IMR-90 (cell line): ENCODE data around the gene PARP1.

Source experiments
- BHLHE40 ChIP-seq: fragments of 150-350 bp; IDR thresholded peaks from 2 replicates; pipeline ENCODE4 v1.6.1; 2016; ENCODE audit warnings: mild to moderate bottlenecking, low read depth, low read length
- CEBPB ChIP-seq: IDR thresholded peaks from 2 replicates; pipeline ENCODE4 v1.6.1; 2012; ENCODE audit warnings: low read depth, low read length, improper control_type of control experiment
- CHD1 ChIP-seq: IDR thresholded peaks from 2 replicates; pipeline ENCODE4 v1.6.1; 2012; ENCODE audit warnings: low read depth, low read length, improper control_type of control experiment
- MAFK ChIP-seq: IDR thresholded peaks from 2 replicates; pipeline ENCODE4 v1.6.1; 2012; ENCODE audit warnings: low read depth, low read length, improper control_type of control experiment
- MAZ ChIP-seq: IDR thresholded peaks from 2 replicates; pipeline ENCODE4 v1.6.1; 2012; ENCODE audit warnings: low read depth, mild to moderate bottlenecking, low read length, improper control_type of control experiment, moderate library complexity, borderline replicate concordance
- MXI1 ChIP-seq: IDR thresholded peaks from 2 replicates; pipeline ENCODE4 v1.6.1; 2012; ENCODE audit warnings: low read depth, mild to moderate bottlenecking, low read length, moderate library complexity, borderline replicate concordance
- POLR2A ChIP-seq: IDR thresholded peaks from 2 replicates; pipeline ENCODE4 v1.6.1; 2012; ENCODE audit warnings: mild to moderate bottlenecking, low read depth, low read length
- RAD21 ChIP-seq: IDR thresholded peaks from 2 replicates; pipeline ENCODE4 v1.6.1; 2012; ENCODE audit warnings: low read length, improper control_type of control experiment
- RCOR1 ChIP-seq: IDR thresholded peaks from 2 replicates; pipeline ENCODE4 v1.6.1; 2012; ENCODE audit warnings: mild to moderate bottlenecking, low read length, improper control_type of control experiment; ENCODE audit not compliant: insufficient replicate concordance
- RFX5 ChIP-seq: IDR thresholded peaks from 2 replicates; pipeline ENCODE4 v1.8.0; 2012; ENCODE audit warnings: low read depth, mild to moderate bottlenecking, low read length, moderate library complexity
- USF2 ChIP-seq: fragments of 150-350 bp; IDR thresholded peaks from 2 replicates; pipeline ENCODE4 v1.6.1; 2017; ENCODE audit warnings: mild to moderate bottlenecking, antibody characterized with exemption, low read length, low read depth
- TF ChIP-seq, protein P1 (sequence below): conservative IDR thresholded peaks from 2 replicates; pipeline ENCODE4 v1.5.1; 2012; ENCODE audit warnings: mild to moderate bottlenecking, low read depth, low read length, improper control_type of control experiment

DNA sequence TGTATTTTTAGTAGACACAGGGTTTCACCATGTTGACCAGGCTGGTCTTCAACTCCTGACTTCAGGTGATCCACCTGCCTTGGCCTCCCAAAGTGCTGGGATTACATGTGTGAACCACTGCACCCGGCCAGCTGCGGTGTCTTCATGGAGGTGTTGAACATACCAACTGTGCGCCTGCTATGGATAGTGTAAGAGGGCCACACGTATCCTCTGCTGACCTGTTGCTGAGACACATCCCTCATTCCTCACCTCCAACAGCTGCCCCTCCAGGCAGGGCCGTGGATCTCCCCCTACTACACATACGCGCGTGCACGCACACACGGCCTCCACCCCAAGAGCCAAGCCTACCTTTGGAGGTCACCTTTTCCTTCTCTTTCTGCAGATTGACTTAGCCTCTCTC, 48.0 kb upstream of the PARP1 start:
- TF ChIP-seq, protein P1, sequence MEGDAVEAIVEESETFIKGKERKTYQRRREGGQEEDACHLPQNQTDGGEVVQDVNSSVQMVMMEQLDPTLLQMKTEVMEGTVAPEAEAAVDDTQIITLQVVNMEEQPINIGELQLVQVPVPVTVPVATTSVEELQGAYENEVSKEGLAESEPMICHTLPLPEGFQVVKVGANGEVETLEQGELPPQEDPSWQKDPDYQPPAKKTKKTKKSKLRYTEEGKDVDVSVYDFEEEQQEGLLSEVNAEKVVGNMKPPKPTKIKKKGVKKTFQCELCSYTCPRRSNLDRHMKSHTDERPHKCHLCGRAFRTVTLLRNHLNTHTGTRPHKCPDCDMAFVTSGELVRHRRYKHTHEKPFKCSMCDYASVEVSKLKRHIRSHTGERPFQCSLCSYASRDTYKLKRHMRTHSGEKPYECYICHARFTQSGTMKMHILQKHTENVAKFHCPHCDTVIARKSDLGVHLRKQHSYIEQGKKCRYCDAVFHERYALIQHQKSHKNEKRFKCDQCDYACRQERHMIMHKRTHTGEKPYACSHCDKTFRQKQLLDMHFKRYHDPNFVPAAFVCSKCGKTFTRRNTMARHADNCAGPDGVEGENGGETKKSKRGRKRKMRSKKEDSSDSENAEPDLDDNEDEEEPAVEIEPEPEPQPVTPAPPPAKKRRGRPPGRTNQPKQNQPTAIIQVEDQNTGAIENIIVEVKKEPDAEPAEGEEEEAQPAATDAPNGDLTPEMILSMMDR = no peak
- TF ChIP-seq POLR2A (no peak), BHLHE40 (no peak), MXI1 (no peak), USF2 (no peak), RFX5 (no peak), RAD21 (no peak), RCOR1 (no peak), CHD1 (no peak), CEBPB (no peak), MAFK (no peak), MAZ (no peak)
